ENCODE measurements around the gene CDK16. TPM values are rescaled to one million over a fixed set of nuclear protein-coding genes. Genes with fewer than 3 reads are reported as not detected.

CDK16 gene
- total and polyA plus RNA-seq, 2 of the 13 experiments (the other 11 are each of a cell fraction or from before 2014, with no cell fraction given), result 64.5 to 225 TPM

DNA sequence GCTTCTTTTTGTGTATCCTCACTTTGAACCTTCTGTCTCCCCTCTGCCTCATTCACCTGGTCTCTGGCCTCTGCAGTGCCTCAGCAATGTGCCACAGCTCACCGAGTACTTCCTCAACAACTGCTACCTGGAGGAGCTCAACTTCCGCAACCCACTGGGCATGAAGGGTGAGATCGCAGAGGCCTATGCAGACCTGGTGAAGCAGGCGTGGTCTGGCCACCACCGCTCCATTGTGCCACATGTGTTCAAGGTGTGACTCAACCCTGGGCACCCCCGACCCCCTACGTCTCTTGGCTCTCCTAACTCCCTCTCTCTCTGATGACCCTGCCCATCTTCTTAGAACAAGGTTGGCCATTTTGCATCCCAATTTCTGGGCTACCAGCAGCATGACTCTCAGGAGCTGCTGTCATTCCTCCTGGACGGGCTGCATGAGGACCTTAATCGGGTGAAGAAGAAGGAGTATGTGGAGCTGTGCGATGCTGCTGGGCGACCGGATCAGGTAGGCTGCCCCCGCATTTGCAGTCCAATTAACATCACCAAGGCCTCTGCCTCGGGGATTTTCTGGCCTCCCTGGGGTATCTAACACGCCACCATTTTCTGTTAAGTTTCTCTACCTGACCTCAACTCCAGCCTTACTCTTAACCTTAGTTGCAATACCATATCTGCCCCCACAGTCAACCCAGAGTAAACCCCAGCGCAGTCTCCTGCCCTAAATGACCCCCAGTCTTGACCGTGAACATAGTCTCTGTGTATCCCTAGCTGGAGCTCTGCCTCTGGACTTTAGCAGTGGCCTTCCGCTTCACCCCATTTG is 22.9 kb downstream of the CDK16 start:
- Histone ChIP-seq H3K27me3 (ENCODE audit: control insufficient read depth in 1 of 2, insufficient read depth in 2 of 2, low read length in 2 of 2) (no peaks in the 10 kb centered on the region), H3K4me1 (ENCODE audit: insufficient read depth, low read length) (peaks cover 14% of the 10 kb centered on the region), H2AFZ (ENCODE audit: low read length) (no peak overlapping the region), H3K4me3 (replicated peaks in 1 of 3; ENCODE audit: insufficient read depth in 1 of 3, low read depth in 2 of 3, low read length in 3 of 3) (no peak overlapping the region), H4K20me1 (ENCODE audit: insufficient read depth, low read length) (no peaks in the 10 kb centered on the region), H3K4me2 (ENCODE audit: low read depth, low read length) (no peak overlapping the region), H3K79me2 (ENCODE audit: insufficient read depth, low read length) (peaks cover 4% of the 10 kb centered on the region), H3K36me3 (replicated peaks in 1 of 2; ENCODE audit: control insufficient read depth in 1 of 2, insufficient read depth in 2 of 2, low read length in 2 of 2) (peaks cover 3 to 40% of the 10 kb centered on the region in 2 experiments; a peak in 4 of 5 replicates), H3K27ac (ENCODE audit: extremely low read length, insufficient read depth, low read length) (no peak overlapping the region), H3K9ac (ENCODE audit: insufficient read depth, low read depth, low read length) (no peak overlapping the region), H3K9me3 (ENCODE audit: low read length) (no peaks in the 10 kb centered on the region)
- in situ Hi-C loops (cut with HindIII; ENCODE audit: extremely low pct_ligation_motif_present, low pct_unique_long_range_greater_than_20kb) (no loop called here), intact Hi-C loops (cut with micrococcal nuclease; ENCODE audit: unreplicated experiment) (no loop called here)
- DNase-seq (ENCODE audit: low spot score), result no peak
- 95% methylated on average over 12 of the region's 18 CpGs for WGBS (ENCODE audit: low lambda C conversion rate)
- ATAC-seq, result no peak
- no peak for FAIRE-seq
- TF ChIP-seq ZMAT5 (CRISPR knock-in tag; IDR thresholded peaks at IDR 0.05; ENCODE audit: borderline replicate concordance, low read depth), result no peak
- no peak for TF ChIP-seq RARG (CRISPR knock-in tag; IDR thresholded peaks at IDR 0.05; ENCODE audit: low read depth)
- no peak for TF ChIP-seq ZNF260 (CRISPR knock-in tag; IDR thresholded peaks at IDR 0.05; ENCODE audit: borderline replicate concordance, low read depth)
- TF ChIP-seq STAG1 (CRISPR knock-in tag; IDR thresholded peaks at IDR 0.05), result no peak
- no peak for TF ChIP-seq MATR3 (CRISPR knock-in tag; IDR thresholded peaks at IDR 0.05)
- ChIA-PET CTCF (ENCODE audit: low intra/inter-chr PET ratio, low total read pairs) (no interaction called here), POLR2A (no interaction called here)
- BruUV-seq (replicated peaks), result no TSS peak

GRCh38 chrX:47242321-47242720 is 23.8 kb downstream of the CDK16 start:
- WGBS (ENCODE audit: low lambda C conversion rate), result 99% methylated on average over 10 of the region's 10 CpGs
- Histone ChIP-seq H3K4me3 (replicated peaks in 1 of 3; ENCODE audit: insufficient read depth in 1 of 3, low read depth in 2 of 3, low read length in 3 of 3) (no peak overlapping the region), H3K9ac (ENCODE audit: insufficient read depth, low read depth, low read length) (no peak overlapping the region), H3K79me2 (ENCODE audit: insufficient read depth, low read length) (no peaks in the 10 kb centered on the region), H3K4me2 (ENCODE audit: low read depth, low read length) (no peak overlapping the region), H3K36me3 (replicated peaks in 1 of 2; ENCODE audit: control insufficient read depth in 1 of 2, insufficient read depth in 2 of 2, low read length in 2 of 2) (peaks cover 3 to 40% of the 10 kb centered on the region in 2 experiments; a peak in 4 of 5 replicates), H3K27me3 (ENCODE audit: control insufficient read depth in 1 of 2, insufficient read depth in 2 of 2, low read length in 2 of 2) (no peaks in the 10 kb centered on the region), H3K9me3 (ENCODE audit: low read length) (no peaks in the 10 kb centered on the region), H2AFZ (ENCODE audit: low read length) (no peak overlapping the region), H4K20me1 (ENCODE audit: insufficient read depth, low read length) (no peaks in the 10 kb centered on the region), H3K27ac (ENCODE audit: extremely low read length, insufficient read depth, low read length) (no peak overlapping the region), H3K4me1 (ENCODE audit: insufficient read depth, low read length) (peaks cover 4% of the 10 kb centered on the region; the same call in 1 of the 2 replicates)
- in situ Hi-C loops (cut with HindIII; ENCODE audit: extremely low pct_ligation_motif_present, low pct_unique_long_range_greater_than_20kb) (no loop called here), intact Hi-C loops (cut with micrococcal nuclease; ENCODE audit: unreplicated experiment) (no loop called here)
- ChIA-PET POLR2A (no interaction called here), CTCF (ENCODE audit: low intra/inter-chr PET ratio, low total read pairs) (no interaction called here)
- FAIRE-seq (no peak), DNase-seq (ENCODE audit: low spot score) (no peak), ATAC-seq (no peak)
- no TSS peak for BruUV-seq (replicated peaks)
- TF ChIP-seq ZNF124 (CRISPR knock-in tag; IDR thresholded peaks at IDR 0.05), result no peak
- no peak for TF ChIP-seq RFX5 (IDR thresholded peaks at IDR 0.05; ENCODE audit: low read depth, low read length)
- TF ChIP-seq ZBTB7B (CRISPR knock-in tag; IDR thresholded peaks at IDR 0.05), result no peak
- TF ChIP-seq KLF13 (CRISPR knock-in tag; IDR thresholded peaks at IDR 0.05), result no peak
- TF ChIP-seq RNF2 (conservative IDR thresholded peaks at IDR 0.05; ENCODE audit: low read depth), result no peak
- no peak for TF ChIP-seq DNMT3B (CRISPR knock-in tag; conservative IDR thresholded peaks at IDR 0.05)
- TF ChIP-seq, protein P1, sequence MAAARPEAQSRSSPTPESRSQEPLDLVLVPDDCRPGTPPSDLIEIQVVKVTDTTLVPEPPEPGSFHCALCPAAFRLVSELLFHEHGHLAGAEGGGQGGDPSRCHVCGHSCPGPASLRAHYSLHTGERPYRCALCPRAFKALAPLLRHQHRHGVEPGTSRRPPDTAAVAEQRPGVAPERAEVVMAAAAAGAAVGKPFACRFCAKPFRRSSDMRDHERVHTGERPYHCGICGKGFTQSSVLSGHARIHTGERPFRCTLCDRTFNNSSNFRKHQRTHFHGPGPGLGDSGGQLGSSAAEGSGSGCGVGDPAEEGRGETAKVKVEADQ (CRISPR knock-in tag; IDR thresholded peaks at IDR 0.05; ENCODE audit: borderline replicate concordance), result no peak
- TF ChIP-seq PRDM10 (CRISPR knock-in tag; IDR thresholded peaks at IDR 0.05; ENCODE audit: low read depth), result no peak
- TF ChIP-seq SCMH1 (CRISPR knock-in tag; IDR thresholded peaks at IDR 0.05; ENCODE audit: borderline replicate concordance), result no peak

Data from HepG2 (cell line).